ENCODE data around the gene G6PC1.
"Not testable (repeated sequence)": the region's sequence is repeated elsewhere in the genome, so short reads cannot be mapped to it uniquely, and the experiment has no call there.

Gene G6PC1

GRCh38 chr17:42904110-42904469 is 3.5 kb downstream of the G6PC1 start:
- DNase-seq = no peak

GRCh38 chr17:42906772-42907446 is 6.3 kb downstream of the G6PC1 start:
- DNase-seq = no peak

GRCh38 chr17:42908872-42909700 is 8.5 kb downstream of the G6PC1 start:
- no peak for DNase-seq

GRCh38 chr17:42913522-42913921 is 12.9 kb downstream of the G6PC1 start:
- DNase-seq = no peak

- DNase-seq = no peak
Observed at GRCh38 chr17:42913981-42914617, 13.5 kb downstream of the G6PC1 start.

- DNase-seq = not testable (repeated sequence)
Observed at GRCh38 chr17:42915288-42915687, 14.7 kb downstream of the G6PC1 start.

GRCh38 chr17:42916388-42917235 is 16.0 kb downstream of the G6PC1 start:
- DNase-seq = not testable (repeated sequence)

- no peak for DNase-seq
Observed at GRCh38 chr17:42917236-42917603, 16.6 kb downstream of the G6PC1 start.

GRCh38 chr17:42918902-42919521 is 18.4 kb downstream of the G6PC1 start:
- no peak for DNase-seq

GRCh38 chr17:42919522-42920077 is 19.0 kb downstream of the G6PC1 start:
- DNase-seq = not testable (repeated sequence)

- no peak for DNase-seq
Observed at GRCh38 chr17:42920106-42920900, 19.7 kb downstream of the G6PC1 start.

- no peak for DNase-seq
Observed at GRCh38 chr17:42920922-42921321, 20.3 kb downstream of the G6PC1 start.

GRCh38 chr17:42922294-42922693 is 21.7 kb downstream of the G6PC1 start:
- DNase-seq = no peak

GRCh38 chr17:42923472-42923871 is 22.9 kb downstream of the G6PC1 start:
- not testable (repeated sequence) for DNase-seq

- DNase-seq = no peak
Observed at GRCh38 chr17:42924891-42925290, 24.3 kb downstream of the G6PC1 start.

GRCh38 chr17:42928714-42929496 is 28.3 kb downstream of the G6PC1 start:
- peak; percentile 61 for DNase-seq

GRCh38 chr17:42929497-42929844 is 28.9 kb downstream of the G6PC1 start:
- no peak for DNase-seq

- peak; percentile 27 for DNase-seq
Observed at GRCh38 chr17:42937712-42938596, 37.4 kb downstream of the G6PC1 start.

- DNase-seq = no peak
Observed at GRCh38 chr17:42944211-42944610, 43.6 kb downstream of the G6PC1 start.

GRCh38 chr17:42946812-42947211 is 46.2 kb downstream of the G6PC1 start:
- DNase-seq = no peak
